Measurements from ENCODE around the gene NMBR. TPM values are rescaled to one million over a fixed set of nuclear protein-coding genes. Genes with fewer than 3 reads are reported as not detected.

The NMBR gene
- not detected in 2 replicates for total RNA-seq

DNA sequence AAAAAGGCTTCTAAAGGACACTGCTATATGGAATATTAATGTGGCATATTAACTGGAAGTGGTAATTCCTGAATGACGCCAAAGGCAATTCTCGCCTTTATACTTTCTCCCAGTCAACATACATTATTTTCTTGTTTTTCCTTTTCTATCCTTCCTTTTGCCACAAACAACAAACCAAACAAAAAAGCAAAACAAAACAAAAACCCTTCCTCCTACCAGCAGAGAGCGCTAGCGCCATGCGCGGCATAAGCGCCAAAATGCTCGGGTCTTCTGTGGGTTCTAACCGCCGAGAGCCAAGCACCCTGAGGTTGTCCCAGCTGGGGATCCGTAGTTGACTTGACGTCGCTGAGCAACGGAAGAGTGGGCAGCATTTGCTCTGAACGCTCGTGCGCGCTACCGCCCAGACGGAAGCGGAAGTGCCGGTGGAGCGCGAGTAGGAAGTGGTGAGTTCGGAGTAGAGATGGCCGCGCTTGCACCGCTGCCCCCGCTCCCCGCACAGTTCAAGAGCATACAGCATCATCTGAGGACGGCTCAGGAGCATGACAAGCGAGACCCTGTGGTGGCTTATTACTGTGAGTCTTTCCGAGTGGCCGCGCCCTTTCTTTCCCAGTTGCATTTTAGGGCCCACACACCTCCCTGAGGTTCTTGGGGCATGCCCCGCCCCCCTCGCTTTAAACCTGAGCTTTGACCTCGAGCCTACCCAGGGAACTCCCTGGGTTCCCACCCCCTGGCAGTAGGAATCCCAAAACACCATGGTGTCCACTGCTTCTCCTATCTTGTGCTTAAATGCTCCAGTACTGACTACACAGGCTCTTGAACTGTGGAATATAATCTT lies at the start of gene NMBR, which contains the start of gene VTA1:
Gene NMBR (minus strand): TSS at position 295 of the 835 bp plus-strand sequence. CDS start 58,464 bp downstream, outside the sequence.
Gene VTA1 (plus strand): TSS at position 436 of the 835 bp plus-strand sequence. CDS start 25 bp downstream, at position 461.

DNA sequence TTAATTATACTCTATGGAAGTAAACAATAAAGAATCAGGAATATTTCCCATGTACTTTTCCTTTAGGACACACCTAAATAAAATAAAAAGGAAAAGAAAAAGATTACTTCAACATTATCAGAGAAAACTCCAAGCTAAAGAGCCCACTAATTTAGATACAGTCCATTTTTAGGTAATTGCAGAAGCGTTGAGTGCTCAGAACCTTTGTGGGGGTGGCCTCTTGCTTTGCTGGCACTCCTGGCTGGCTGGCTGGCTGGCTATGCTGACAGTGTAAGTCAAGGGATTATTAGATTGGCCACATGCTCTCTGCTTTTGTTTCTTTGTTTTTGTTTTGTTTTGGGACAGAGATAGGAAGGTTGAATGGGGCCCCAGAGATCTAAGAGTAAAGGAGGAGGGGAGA lies 14.3 kb downstream of the NMBR start, which contains the start of gene GJE1:
Gene GJE1 (plus strand): TSS at position 301 of the 400 bp plus-strand sequence. CDS start 234 bp downstream, outside the sequence.

Other genes with a start within 250 kb of the NMBR start
- gene GJE1, start 14.2 kb downstream of the NMBR start, total RNA-seq, result not detected in 2 replicates
- gene VTA1, start 141 bp upstream of the NMBR start, total RNA-seq, result 51.9 and 52.5 TPM in 2 replicates
- gene ADGRG6, start 154.9 kb upstream of the NMBR start, total RNA-seq, result 48.6 and 49.5 TPM in 2 replicates